H9 (cell line): ENCODE measurements around the gene LEF1. TPM values are rescaled to one million over a fixed set of nuclear protein-coding genes. Genes with fewer than 3 reads are reported as not detected.
A peak's percentile ranks its signal among the peaks of the same experiment; 100 is the strongest.

Source experiments
- DNase-seq: peaks from one replicate; pipeline ENCODE4 v3.0.0-alpha.2; 2017
- H2AFZ ChIP-seq: one replicate; pipeline ENCODE4 v1.6.1; 2013; ENCODE audit warnings: mild to moderate bottlenecking, low read length, control low read depth, moderate library complexity
- H2AK5ac ChIP-seq: 2 replicates; pipeline ENCODE4 v1.6.1; 2013; ENCODE audit warnings: low read length, control low read depth, mixed read lengths; ENCODE audit not compliant: insufficient read length
- H2BK120ac ChIP-seq: one replicate; pipeline ENCODE4 v1.6.1; 2013; ENCODE audit warnings: low read depth, mild to moderate bottlenecking, low read length, control low read depth, inconsistent platforms; ENCODE audit not compliant: poor library complexity, severe bottlenecking
- H2BK12ac ChIP-seq: 2 replicates; pipeline ENCODE4 v1.6.1; 2013; ENCODE audit warnings: low read length, control low read depth, mixed read lengths, low read depth; ENCODE audit not compliant: insufficient read length
- H2BK15ac ChIP-seq: 2 replicates; pipeline ENCODE4 v1.6.1; 2013; ENCODE audit warnings: low read depth, low read length, control low read depth
- H2BK20ac ChIP-seq: one replicate; pipeline ENCODE4 v1.6.1; 2013; ENCODE audit warnings: low read depth, mild to moderate bottlenecking, low read length, control low read depth, inconsistent platforms; ENCODE audit not compliant: poor library complexity, severe bottlenecking
- H2BK5ac ChIP-seq: 2 replicates; pipeline ENCODE4 v1.6.1; 2013; ENCODE audit warnings: low read length, control low read depth, mixed read lengths; ENCODE audit not compliant: insufficient read length
- H3K14ac ChIP-seq: 2 replicates; pipeline ENCODE4 v1.6.1; 2013; ENCODE audit warnings: low read length, control low read depth; ENCODE audit not compliant: insufficient read depth
- H3K18ac ChIP-seq: 2 replicates; pipeline ENCODE4 v1.6.1; 2013; ENCODE audit warnings: low read depth, mild to moderate bottlenecking, mixed read lengths, low read length, control low read depth; ENCODE audit not compliant: insufficient read length
- H3K23ac ChIP-seq: 2 replicates; pipeline ENCODE4 v1.6.1; 2013; ENCODE audit warnings: low read length, control low read depth, mixed read lengths, low read depth; ENCODE audit not compliant: insufficient read length
- H3K23me2 ChIP-seq: 2 replicates; pipeline ENCODE4 v1.6.1; 2013; ENCODE audit warnings: low read depth, mild to moderate bottlenecking, mixed read lengths, low read length, control low read depth; ENCODE audit not compliant: insufficient read length, poor library complexity, severe bottlenecking
- H3K27ac ChIP-seq: 2 replicates; pipeline ENCODE4 v1.5.1; 2013; ENCODE audit warnings: low read length, control low read depth, mixed read lengths, low read depth; ENCODE audit not compliant: insufficient read length
- H3K27me3 ChIP-seq: 2 replicates; pipeline ENCODE4 v1.6.1; 2013; ENCODE audit warnings: low read length, control low read depth, inconsistent platforms; ENCODE audit not compliant: insufficient read depth
- H3K4ac ChIP-seq: 2 replicates; pipeline ENCODE4 v1.6.1; 2013; ENCODE audit warnings: low read depth, mild to moderate bottlenecking, control low read depth, inconsistent platforms, low read length, moderate library complexity
- H3K4me1 ChIP-seq: 2 replicates; pipeline ENCODE4 v1.6.1; 2013; ENCODE audit warnings: low read length, control low read depth, inconsistent platforms; ENCODE audit not compliant: insufficient read depth
- H3K4me2 ChIP-seq: 2 replicates; pipeline ENCODE4 v1.6.1; 2013; ENCODE audit warnings: low read length, control low read depth, mixed read lengths; ENCODE audit not compliant: insufficient read length, insufficient read depth
- H3K56ac ChIP-seq: 2 replicates; pipeline ENCODE4 v1.6.1; 2013; ENCODE audit warnings: low read depth, mild to moderate bottlenecking, mixed read lengths, low read length, control low read depth; ENCODE audit not compliant: insufficient read length
- H3K79me1 ChIP-seq: 2 replicates; pipeline ENCODE4 v1.6.1; 2013; ENCODE audit warnings: low read depth, mild to moderate bottlenecking, moderate library complexity, low read length, control low read depth, inconsistent platforms; ENCODE audit not compliant: insufficient read depth, poor library complexity, severe bottlenecking
- H3K79me2 ChIP-seq: 2 replicates; pipeline ENCODE4 v1.6.1; 2013; ENCODE audit warnings: low read length, control low read depth, inconsistent platforms; ENCODE audit not compliant: insufficient read depth
- H3K9ac ChIP-seq: 2 replicates; pipeline ENCODE4 v1.6.1; 2013; ENCODE audit warnings: low read length, control low read depth, mixed read lengths; ENCODE audit not compliant: insufficient read length; ENCODE audit errors: extremely low read depth
- H3K9me3 ChIP-seq: one replicate; pipeline ENCODE4 v1.6.1; 2013; ENCODE audit warnings: low read depth, low read length, inconsistent platforms; ENCODE audit not compliant: control insufficient read depth
- H3T11ph ChIP-seq: one replicate; pipeline ENCODE4 v1.6.1; 2013; ENCODE audit warnings: mild to moderate bottlenecking, low read length, control low read depth, inconsistent platforms
- H4K20me1 ChIP-seq: one replicate; pipeline ENCODE4 v1.6.1; 2013; ENCODE audit not compliant: control insufficient read depth, insufficient read length, insufficient read depth
- H4K5ac ChIP-seq: 2 replicates; pipeline ENCODE4 v1.6.1; 2013; ENCODE audit warnings: low read depth, mild to moderate bottlenecking, mixed read lengths, low read length, control low read depth; ENCODE audit not compliant: insufficient read length
- H4K8ac ChIP-seq: replicated peaks from 2 replicates; pipeline ENCODE4 v1.6.1; 2013; ENCODE audit warnings: low read length, control low read depth, mixed read lengths, low read depth; ENCODE audit not compliant: insufficient read length
- H4K91ac ChIP-seq: 2 replicates; pipeline ENCODE4 v1.6.1; 2013; ENCODE audit warnings: low read depth, mild to moderate bottlenecking, moderate library complexity, mixed read lengths, low read length, control low read depth; ENCODE audit not compliant: insufficient read length
- H3K27ac Mint-ChIP-seq, 3 experiments: 2 replicates in 2 of 3; 3 replicates in 1 of 3; pipeline ENCODE4 v1.8.0; 2020 to 2021; ENCODE audit warnings: mixed read lengths in 3 of 3, mild to moderate bottlenecking in 1 of 3, moderate library complexity in 1 of 3
- H3K27me3 Mint-ChIP-seq: 2 replicates; pipeline ENCODE4 v1.8.0; 2021; ENCODE audit warnings: low read depth, mild to moderate bottlenecking, moderate library complexity, mixed read lengths
- H3K36me3 Mint-ChIP-seq, 3 experiments: 2 replicates in 2 of 3; 3 replicates in 1 of 3; pipeline ENCODE4 v1.8.0; 2020 to 2021; ENCODE audit warnings: low read depth in 3 of 3, mixed read lengths in 3 of 3; ENCODE audit not compliant: insufficient read depth in 1 of 3
- H3K4me1 Mint-ChIP-seq, 2 experiments: 2 replicates each; pipeline ENCODE4 v1.8.0; 2020; ENCODE audit warnings: mixed read lengths in 2 of 2
- H3K4me3 Mint-ChIP-seq, 2 experiments: 2 replicates in 1 of 2; 3 replicates in 1 of 2; pipeline ENCODE4 v1.8.0; 2020 to 2021; ENCODE audit warnings: mild to moderate bottlenecking in 2 of 2, mixed read lengths in 2 of 2, moderate library complexity in 1 of 2
- H3K9me3 Mint-ChIP-seq, 2 experiments: 2 replicates in 1 of 2; 3 replicates in 1 of 2; pipeline ENCODE4 v1.8.0; 2020; ENCODE audit warnings: mild to moderate bottlenecking in 2 of 2, mixed read lengths in 2 of 2, moderate library complexity in 1 of 2
- WGBS: extraction: QIAGEN DNeasy Blood & Tissue Kit; methylation state at CpG from one replicate; pipeline ENCODE4 v1.1.7; 2013; ENCODE audit warnings: missing lambda C conversion rate, low lambda C conversion rate, mixed read lengths; ENCODE audit not compliant: insufficient read length; ENCODE audit errors: extremely low coverage; 5-methylcytosine and 5-hydroxymethylcytosine counted together
- total RNA-seq: library from RNA; stranded (reverse); gene quantifications from 2 replicates; pipeline ENCODE4 v1.2.1, GENCODE V29; 2021
- TF ChIP-seq, protein P1 (sequence below): fragments of 200-600 bp; sonication (generic); conservative IDR thresholded peaks from 3 replicates; pipeline ENCODE4 v1.8.0; 2021; ENCODE audit warnings: antibody characterized with exemption, mild to moderate bottlenecking

LEF1 gene
- total RNA-seq, 1 experiment from 2014 or later = 2.5 TPM

DNA sequence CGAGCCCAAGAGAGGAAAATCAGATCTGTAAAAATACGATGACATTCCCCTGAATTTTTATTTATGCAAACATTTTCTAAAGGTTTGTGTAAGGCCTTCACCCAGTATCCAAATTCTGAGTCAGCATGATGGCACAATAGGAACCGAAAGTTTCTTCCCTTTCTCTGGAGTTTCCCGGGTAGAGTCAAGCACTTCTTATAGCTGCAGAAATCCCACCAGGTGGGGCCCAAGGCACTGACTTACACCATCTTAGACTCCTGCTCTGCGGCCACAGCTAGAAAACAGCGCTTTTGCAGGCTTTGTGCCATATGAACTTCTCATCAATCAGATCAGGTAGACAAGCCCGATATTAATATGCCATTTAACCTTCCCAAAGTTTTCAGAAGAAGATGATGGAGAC, 13.4 kb downstream of the LEF1 start:
- Histone ChIP-seq H3K23me2 (no peaks in the 10 kb centered on the region), H2BK120ac (no peak overlapping the region), H3K56ac (no peak overlapping the region), H2BK15ac (no peak overlapping the region), H3K23ac (no peak overlapping the region), H3K14ac (no peak overlapping the region), H3K4ac (no peak overlapping the region), H4K91ac (no peak overlapping the region), H3K79me2 (no peaks in the 10 kb centered on the region), H3K4me1 (no peaks in the 10 kb centered on the region), H3K27me3 (no peaks in the 10 kb centered on the region; the same call in 1 of the 2 replicates), H2BK12ac (no peak overlapping the region), H2AFZ (no peak overlapping the region), H4K20me1 (no peaks in the 10 kb centered on the region), H3K27ac (no peak overlapping the region), H3K9me3 (no peaks in the 10 kb centered on the region), H3K18ac (no peak overlapping the region), H3K4me2 (no peak overlapping the region), H3K9ac (no peak overlapping the region), H2BK5ac (no peak overlapping the region), H4K5ac (no peak overlapping the region), H4K8ac (no peak overlapping the region), H3K79me1 (no peaks in the 10 kb centered on the region), H3T11ph (no peak overlapping the region), H2AK5ac (no peak overlapping the region), H2BK20ac (no peak overlapping the region)
- Mint-ChIP-seq H3K4me1 (peaks cover 5 to 16% of the 10 kb centered on the region in 2 experiments), H3K4me3 (no peak overlapping the region), H3K27ac (no peak overlapping the region), H3K9me3 (no peaks in the 10 kb centered on the region), H3K36me3 (no peaks in the 10 kb centered on the region; a peak in 1 of 7 replicates), H3K27me3 (peaks cover 78% of the 10 kb centered on the region)
- peak; percentile 67 for DNase-seq
- TF ChIP-seq, protein P1, sequence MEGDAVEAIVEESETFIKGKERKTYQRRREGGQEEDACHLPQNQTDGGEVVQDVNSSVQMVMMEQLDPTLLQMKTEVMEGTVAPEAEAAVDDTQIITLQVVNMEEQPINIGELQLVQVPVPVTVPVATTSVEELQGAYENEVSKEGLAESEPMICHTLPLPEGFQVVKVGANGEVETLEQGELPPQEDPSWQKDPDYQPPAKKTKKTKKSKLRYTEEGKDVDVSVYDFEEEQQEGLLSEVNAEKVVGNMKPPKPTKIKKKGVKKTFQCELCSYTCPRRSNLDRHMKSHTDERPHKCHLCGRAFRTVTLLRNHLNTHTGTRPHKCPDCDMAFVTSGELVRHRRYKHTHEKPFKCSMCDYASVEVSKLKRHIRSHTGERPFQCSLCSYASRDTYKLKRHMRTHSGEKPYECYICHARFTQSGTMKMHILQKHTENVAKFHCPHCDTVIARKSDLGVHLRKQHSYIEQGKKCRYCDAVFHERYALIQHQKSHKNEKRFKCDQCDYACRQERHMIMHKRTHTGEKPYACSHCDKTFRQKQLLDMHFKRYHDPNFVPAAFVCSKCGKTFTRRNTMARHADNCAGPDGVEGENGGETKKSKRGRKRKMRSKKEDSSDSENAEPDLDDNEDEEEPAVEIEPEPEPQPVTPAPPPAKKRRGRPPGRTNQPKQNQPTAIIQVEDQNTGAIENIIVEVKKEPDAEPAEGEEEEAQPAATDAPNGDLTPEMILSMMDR = peak; percentile 58; the same call in 2 of the 3 replicates
- no CpG with 5 or more reads among the region's 7 CpGs for WGBS
